K562 (cell line): ENCODE results near the gene SPON1. TPM values are rescaled to one million over a fixed set of nuclear protein-coding genes. Genes with fewer than 3 reads are reported as not detected.

ENCODE experiments used
- ATAC-seq: fragments of 200-7000 bp; cut with Tn5 transposase; 3 replicates; pipeline ENCODE4 v1.9.1; 2020; ENCODE audit warnings: moderate library complexity
- BruUV-seq: library from RNA; stranded (reverse); fragments of 400-500 nt; replicated peaks from 2 replicates; lab custom pipeline; 2021; lab: Mats Ljungman, UMichigan
- CTCF ChIA-PET: fragments of 300-600 bp; formaldehyde crosslinking; extraction: SDS; loops from one replicate; lab custom pipeline; 2021; ENCODE audit warnings: low intra/inter-chr PET ratio; lab: Yijun Ruan, JAX
- POLR2A ChIA-PET: fragments of 300-600, 350-650 bp; sonication (Branson Sonifier 250); formaldehyde crosslinking; extraction: SDS; loops from one replicate; lab custom pipeline; 2021; ENCODE audit warnings: antibody characterized with exemption, inconsistent platforms; lab: Yijun Ruan, JAX
- DNase-seq, 4 experiments: peaks; one replicate each; pipeline versions ENCODE4 v3.0.0 to v3.0.0-alpha.2; 2011 to 2018; ENCODE audit warnings: low spot score in 3 of 4, mixed read lengths in 3 of 4; ENCODE audit errors: extremely low read depth in 1 of 4
- FAIRE-seq: peaks from 2 replicates; lab custom pipeline; 2011; peaks lifted over from hg19 to GRCh38; lab: Jason Lieb, UNC
- H2AFZ ChIP-seq: 2 replicates; pipeline ENCODE4 v1.6.0; 2011; ENCODE audit warnings: low read depth, low read length, control low read depth, inconsistent platforms
- H3K27ac ChIP-seq: fragments of 200-600 bp; 3 replicates; pipeline ENCODE4 v1.8.0; 2011; ENCODE audit warnings: low read depth, mild to moderate bottlenecking, control low read depth, inconsistent platforms, low read length, moderate library complexity, mixed read lengths; ENCODE audit errors: extremely low read depth
- H3K27me3 ChIP-seq, 2 experiments: fragments of 300-600 bp in 1 of 2; 2 replicates in 1 of 2; 3 replicates in 1 of 2; pipeline versions ENCODE4 v1.6.0 to v1.8.0; 2011; ENCODE audit warnings: inconsistent platforms in 2 of 2, low read length in 2 of 2, mild to moderate bottlenecking in 1 of 2, mixed read lengths in 1 of 2, moderate library complexity in 1 of 2; ENCODE audit not compliant: control insufficient read depth in 2 of 2, insufficient read depth in 2 of 2
- H3K36me3 ChIP-seq: fragments of 300-600 bp; 3 replicates; pipeline ENCODE4 v1.8.0; 2011; ENCODE audit warnings: mild to moderate bottlenecking, low read length, inconsistent platforms; ENCODE audit not compliant: control insufficient read depth, insufficient read depth
- H3K4me1 ChIP-seq, 2 experiments: fragments of 200-600 bp in 1 of 2; replicated peaks in 1 of 2; 2 replicates in 1 of 2; 3 replicates in 1 of 2; pipeline versions ENCODE4 v1.5.1 to v1.8.0; 2011; ENCODE audit warnings: inconsistent platforms in 2 of 2, low read length in 2 of 2, mild to moderate bottlenecking in 1 of 2, mixed read lengths in 1 of 2, moderate library complexity in 1 of 2; ENCODE audit not compliant: control insufficient read depth in 2 of 2, insufficient read depth in 2 of 2
- H3K4me2 ChIP-seq: 2 replicates; pipeline ENCODE4 v1.6.1; 2011; ENCODE audit warnings: low read length, control low read depth, inconsistent platforms, mixed read lengths; ENCODE audit not compliant: insufficient read depth
- H3K4me3 ChIP-seq: fragments of 200-600 bp; sonication (generic), shearing (Covaris generic); 2 replicates; pipeline ENCODE4 v1.5.1; 2016; ENCODE audit warnings: control low read depth, inconsistent platforms
- H3K79me2 ChIP-seq: fragments of 200-600 bp; 3 replicates; pipeline ENCODE4 v1.8.0; 2011; ENCODE audit warnings: low read length, inconsistent platforms; ENCODE audit not compliant: control insufficient read depth, insufficient read depth
- H3K9ac ChIP-seq, 2 experiments: 2 replicates each; pipeline versions ENCODE4 v1.6.0 to v1.6.1; 2011; ENCODE audit warnings: low read depth in 2 of 2, low read length in 2 of 2, control low read depth in 1 of 2, inconsistent platforms in 1 of 2, mild to moderate bottlenecking in 1 of 2, mixed read lengths in 1 of 2; ENCODE audit not compliant: insufficient read depth in 1 of 2
- H3K9me1 ChIP-seq: one replicate; pipeline ENCODE4 v1.6.0; 2011; ENCODE audit warnings: inconsistent platforms, mild to moderate bottlenecking, low read length, moderate library complexity; ENCODE audit not compliant: control insufficient read depth, insufficient read depth
- H3K9me3 ChIP-seq: replicated peaks from 2 replicates; pipeline ENCODE4 v1.5.1; 2011; ENCODE audit warnings: low read depth, low read length, inconsistent platforms; ENCODE audit not compliant: control insufficient read depth, insufficient read depth
- H4K20me1 ChIP-seq: replicated peaks from 2 replicates; pipeline ENCODE4 v1.6.1; 2011; ENCODE audit warnings: low read length, inconsistent platforms, mixed read lengths; ENCODE audit not compliant: control insufficient read depth, insufficient read depth
- ADNP ChIP-seq: fragments of 200-800 bp; sonication (Bioruptor generic); IDR thresholded peaks from 2 replicates; pipeline ENCODE4 v1.6.1; 2016; ENCODE audit warnings: missing genetic modification characterization, missing compliant biosample characterization
- HDAC8 ChIP-seq: fragments of 450-650 bp; IDR thresholded peaks from 2 replicates; pipeline ENCODE4 v1.6.1; 2016; ENCODE audit warnings: mild to moderate bottlenecking, missing genetic modification characterization, moderate library complexity, missing compliant biosample characterization
- HNRNPK ChIP-seq: fragments of 200-400 bp; formaldehyde crosslinking; IDR thresholded peaks from one replicate; pipeline ENCODE4 v1.6.1; 2018; ENCODE audit warnings: mild to moderate bottlenecking, low read depth, low read length; ENCODE audit not compliant: poor library complexity, severe bottlenecking
- HOXB6 ChIP-seq: fragments of 250-450 bp; sonication (Bioruptor Pico); IDR thresholded peaks from 2 replicates; pipeline ENCODE4 v1.5.1; 2022; ENCODE audit warnings: mild to moderate bottlenecking, borderline replicate concordance
- KAT8 ChIP-seq: fragments of 450-650 bp; IDR thresholded peaks from 2 replicates; pipeline ENCODE4 v1.6.1; 2016; ENCODE audit warnings: low read depth, mild to moderate bottlenecking
- SOX6 ChIP-seq: fragments of 450-650 bp; IDR thresholded peaks from 2 replicates; pipeline ENCODE4 v1.6.1; 2014; ENCODE audit warnings: mild to moderate bottlenecking
- ZBTB49 ChIP-seq: sonication (generic); formaldehyde crosslinking; IDR thresholded peaks from 2 replicates; pipeline ENCODE4 v1.8.0; 2022; ENCODE audit warnings: missing genetic modification reagents, mild to moderate bottlenecking, borderline replicate concordance
- ZKSCAN1 ChIP-seq: fragments of 150-350 bp; IDR thresholded peaks from 2 replicates; pipeline ENCODE4 v1.6.1; 2016; ENCODE audit warnings: low read depth, low read length
- ZKSCAN8 ChIP-seq: fragments of 200-800 bp; sonication (Bioruptor generic); IDR thresholded peaks from 2 replicates; pipeline ENCODE4 v1.6.1; 2016; ENCODE audit warnings: missing genetic modification characterization, missing compliant biosample characterization
- ZNF316 ChIP-seq: fragments of 450-650 bp; IDR thresholded peaks from 2 replicates; pipeline ENCODE4 v1.6.1; 2016
- ZNF644 ChIP-seq: fragments of 200-800 bp; sonication (Bioruptor generic); IDR thresholded peaks from 2 replicates; pipeline ENCODE4 v1.6.1; 2016; ENCODE audit warnings: low read depth, missing genetic modification characterization, missing compliant biosample characterization
- ZNF699 ChIP-seq: fragments of 250-450 bp; sonication (Bioruptor Pico); IDR thresholded peaks from 2 replicates; pipeline ENCODE4 v1.8.0; 2021; ENCODE audit warnings: mild to moderate bottlenecking, moderate library complexity; ENCODE audit not compliant: insufficient replicate concordance
- ZNF830 ChIP-seq: fragments of 250-450 bp; sonication (Bioruptor Pico); IDR thresholded peaks from 2 replicates; pipeline ENCODE4 v1.5.0; 2021; ENCODE audit warnings: mild to moderate bottlenecking
- WGBS: fragments of 100-300 bp; shearing (Covaris generic); methylation state at CpG from one replicate; pipeline ENCODE4 v1.1.6; 2016; ENCODE audit warnings: low coverage, mixed read lengths; ENCODE audit not compliant: insufficient coverage; ENCODE audit errors: missing lambda C conversion rate; 5-methylcytosine and 5-hydroxymethylcytosine counted together
- in situ Hi-C: fragments of 300-500 bp; cut with MboI; formaldehyde crosslinking; loops from 4 replicates; pipeline ENCODE4 v1.15.0; 2018; ENCODE audit warnings: inconsistent platforms, mixed read lengths
- intact Hi-C: fragments of 100-400 bp; cut with micrococcal nuclease; formaldehyde crosslinking; loops from 2 replicates; pipeline ENCODE4 v1.14.2; 2022
- polyA plus RNA-seq, 8 experiments: library from polyadenylated mRNA; depleted of rRNA in 4 of 8; stranded (reverse) in 5 of 8; unstranded in 3 of 8; fragments of >200 nt; fragmentation: Nextera tagmentation in 2 of 8; fragmentation: Illumina TruSeq in 1 of 8; extraction: Ambion mirVana in 2 of 8; extraction: Trizol in 1 of 8; gene quantifications; 2 replicates each; pipeline versions ENCODE4 v1.2.1 to v1.2.3, GENCODE V29; 2011 to 2014; ENCODE audit warnings: inconsistent platforms in 1 of 8, missing spikeins in 1 of 8
- total RNA-seq, 7 experiments: library from RNA; depleted of rRNA in 6 of 7; stranded (reverse); fragments of >200 nt in 6 of 7; fragmentation: Illumina TruSeq in 2 of 7; extraction: Trizol in 2 of 7; gene quantifications; 2 replicates each; pipeline versions ENCODE4 v1.2.1 to v1.2.3, GENCODE V29; 2011 to 2021; ENCODE audit warnings: low replicate concordance in 1 of 7

The SPON1 gene
- total and polyA plus RNA-seq, 9 of the 15 experiments (the other 6 are each of a cell fraction or from before 2014, with no cell fraction given), result 0.04 to 0.06 TPM; not detected in 7

- FAIRE-seq (no peak), ATAC-seq (no peak), DNase-seq (no peak)
- Histone ChIP-seq H3K4me1 (no peaks in the 10 kb centered on the region), H3K27me3 (no peaks in the 10 kb centered on the region; a peak in 1 of 5 replicates), H3K79me2 (no peaks in the 10 kb centered on the region), H3K4me2 (no peak overlapping the region), H3K9me1 (no peaks in the 10 kb centered on the region), H4K20me1 (no peaks in the 10 kb centered on the region; the same call in 1 of the 2 replicates), H3K36me3 (no peaks in the 10 kb centered on the region), H3K4me3 (no peak overlapping the region), H2AFZ (no peak overlapping the region), H3K9me3 (no peaks in the 10 kb centered on the region), H3K27ac (no peak overlapping the region), H3K9ac (no peak overlapping the region)
- POLR2A ChIA-PET, result no interaction called here
- CTCF ChIA-PET, result no interaction called here
- intact Hi-C loops (no loop called here), in situ Hi-C loops (loop anchor here (5.0 kb wide), 1 partner anchor 173 kb away; no protein-coding TSS in a partner anchor)
- no TSS peak for BruUV-seq
- TF ChIP-seq ZNF830 (CRISPR knock-in tag), result no peak
- TF ChIP-seq ZKSCAN8 (CRISPR knock-in tag), result no peak
- no peak for TF ChIP-seq HDAC8
- no peak for TF ChIP-seq HOXB6 (CRISPR knock-in tag)
- 2% methylated on average over 3 of the region's 3 CpGs for WGBS
Measured at GRCh38 chr11:13944911-13945425, 17.6 kb upstream of the SPON1 start.

DNA sequence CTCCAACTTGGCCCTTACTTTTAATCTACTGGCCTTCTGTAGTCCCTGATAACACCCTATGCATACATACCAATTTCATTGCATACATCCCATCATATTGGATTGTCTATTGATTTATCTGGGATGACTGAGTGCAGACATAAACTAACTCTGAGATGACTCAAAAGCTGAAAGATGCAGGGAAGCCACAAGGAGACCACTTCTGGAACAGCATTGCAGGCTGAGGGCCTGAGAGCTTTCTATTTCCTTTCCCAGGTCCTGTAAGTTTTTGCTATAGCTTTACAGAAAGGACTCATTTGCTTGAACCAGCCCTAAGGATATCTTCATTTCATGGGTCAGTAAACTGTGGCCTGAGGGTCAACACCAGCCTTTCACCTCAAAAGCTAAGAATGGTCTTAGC is 15.1 kb upstream of the SPON1 start:
- Histone ChIP-seq H2AFZ (no peak overlapping the region), H3K9me1 (no peaks in the 10 kb centered on the region), H3K27ac (no peak overlapping the region), H3K9ac (no peak overlapping the region), H3K4me1 (no peaks in the 10 kb centered on the region), H3K36me3 (no peaks in the 10 kb centered on the region), H3K79me2 (no peaks in the 10 kb centered on the region), H3K4me2 (no peak overlapping the region), H3K9me3 (no peaks in the 10 kb centered on the region), H4K20me1 (no peaks in the 10 kb centered on the region; the same call in 1 of the 2 replicates), H3K4me3 (no peak overlapping the region), H3K27me3 (no peaks in the 10 kb centered on the region)
- FAIRE-seq (no peak), ATAC-seq (no peak), DNase-seq (no peak)
- in situ Hi-C loops (loop anchor here (5.0 kb wide), 1 partner anchor 175 kb away; no protein-coding TSS in a partner anchor), intact Hi-C loops (no loop called here)
- BruUV-seq, result no TSS peak
- ChIA-PET POLR2A (interaction anchor here (0.8 to 1.5 kb wide), 2 partner anchors 10 to 15 kb away, joined by 3 read pairs; no protein-coding TSS in a partner anchor), CTCF (interaction anchor here (1.1 kb wide), 1 partner anchor 175 kb away, joined by 3 read pairs; no protein-coding TSS in a partner anchor)
- TF ChIP-seq ADNP (tag) (no peak), ZNF699 (no peak), ZNF316 (no peak), ZKSCAN1 (no peak), ZNF644 (no peak), KAT8 (no peak), HNRNPK (no peak), ZBTB49 (no peak), SOX6 (no peak)
